ENCODE data around the gene SPATA32. TPM values are rescaled to one million over a fixed set of nuclear protein-coding genes. Genes with fewer than 3 reads are reported as not detected.
"Not testable (repeated sequence)": the region's sequence is repeated elsewhere in the genome, so short reads cannot be mapped to it uniquely, and the experiment has no call there.

Gene SPATA32
- total and polyA plus RNA-seq, 2 donors from 2014 or later = not detected

- intact Hi-C loops (cut with DNase I) = no loop called here
- Histone ChIP-seq H3K27me3 (ENCODE audit: control insufficient read depth, insufficient read depth, low read length) (no peaks in the 10 kb centered on the region), H3K9ac (ENCODE audit: low read length in 3 of 3) (no peak overlapping the region), H3K4me1 (ENCODE audit: control insufficient read depth in 2 of 3, insufficient read depth in 2 of 3, low read depth in 1 of 3, low read length in 3 of 3) (peaks cover 0 to 18% (median 18%) of the 10 kb centered on the region in 3 donors), H3K27ac (ENCODE audit: low read depth in 2 of 2, low read length in 2 of 2) (no peak overlapping the region), H3K36me3 (ENCODE audit: control insufficient read depth in 2 of 3, insufficient read depth in 3 of 3, low read length in 3 of 3) (no peaks in the 10 kb centered on the region), H3K9me3 (ENCODE audit: control insufficient read depth in 2 of 3, insufficient read depth in 1 of 3, low read length in 3 of 3) (no peaks in the 10 kb centered on the region), H3K4me3 (ENCODE audit: low read length in 3 of 3) (no peak overlapping the region)
- no peak for TF ChIP-seq CTCF (IDR thresholded peaks at IDR 0.05; ENCODE audit: borderline replicate concordance, extremely low read depth, insufficient read depth)
- DNase-seq (no peak), FAIRE-seq (no peak)
Measured at GRCh38 chr17:45305530-45306087, 43.7 kb upstream of the SPATA32 start.

- H3K36me3 ChIP-seq (ENCODE audit: control insufficient read depth in 2 of 3, insufficient read depth in 3 of 3, low read length in 3 of 3) = no peaks in the 10 kb centered on the region
- intact Hi-C loops (cut with DNase I) = no loop called here
- H3K4me1 ChIP-seq (ENCODE audit: control insufficient read depth in 2 of 3, insufficient read depth in 2 of 3, low read depth in 1 of 3, low read length in 3 of 3) = peaks cover 0 to 24% (median 21%) of the 10 kb centered on the region in 3 donors
- FAIRE-seq (no peak), DNase-seq (no peak)
- no peak overlapping the region for H3K27ac ChIP-seq (ENCODE audit: low read depth in 2 of 2, low read length in 2 of 2)
- no peaks in the 10 kb centered on the region for H3K27me3 ChIP-seq (ENCODE audit: control insufficient read depth, insufficient read depth, low read length)
- TF ChIP-seq CTCF (IDR thresholded peaks at IDR 0.05; ENCODE audit: borderline replicate concordance, extremely low read depth, insufficient read depth) = no peak
- H3K9me3 ChIP-seq (ENCODE audit: control insufficient read depth in 2 of 3, insufficient read depth in 1 of 3, low read length in 3 of 3) = no peaks in the 10 kb centered on the region
- H3K4me3 ChIP-seq (ENCODE audit: low read length in 3 of 3) = no peak overlapping the region
- no peak overlapping the region for H3K9ac ChIP-seq (ENCODE audit: low read length in 3 of 3)
Measured at GRCh38 chr17:45302649-45303173, 40.8 kb upstream of the SPATA32 start.

- H3K4me3 ChIP-seq (ENCODE audit: low read length in 3 of 3); intact Hi-C loops (cut with DNase I); FAIRE-seq; H3K27me3 ChIP-seq (ENCODE audit: control insufficient read depth, insufficient read depth, low read length); H3K27ac ChIP-seq (ENCODE audit: low read depth in 2 of 2, low read length in 2 of 2); DNase-seq; H3K9ac ChIP-seq (ENCODE audit: low read length in 3 of 3); H3K9me3 ChIP-seq (ENCODE audit: control insufficient read depth in 2 of 3, insufficient read depth in 1 of 3, low read length in 3 of 3); H3K36me3 ChIP-seq (ENCODE audit: control insufficient read depth in 2 of 3, insufficient read depth in 3 of 3, low read length in 3 of 3): not testable (repeated sequence)
- peaks cover 0 to 21% (median 20%) of the 10 kb centered on the region in 3 donors for H3K4me1 ChIP-seq (ENCODE audit: control insufficient read depth in 2 of 3, insufficient read depth in 2 of 3, low read depth in 1 of 3, low read length in 3 of 3)
Measured at GRCh38 chr17:45302220-45302619, 40.3 kb upstream of the SPATA32 start.

- no peaks in the 10 kb centered on the region for H3K9me3 ChIP-seq (ENCODE audit: control insufficient read depth in 2 of 3, insufficient read depth in 1 of 3, low read length in 3 of 3)
- TF ChIP-seq CTCF (IDR thresholded peaks at IDR 0.05; ENCODE audit: borderline replicate concordance, extremely low read depth, insufficient read depth) = no peak
- FAIRE-seq = no peak
- intact Hi-C loops (cut with DNase I) = no loop called here
- H3K27ac ChIP-seq (ENCODE audit: low read depth in 2 of 2, low read length in 2 of 2) = no peak overlapping the region
- H3K27me3 ChIP-seq (ENCODE audit: control insufficient read depth, insufficient read depth, low read length) = no peaks in the 10 kb centered on the region
- no peaks in the 10 kb centered on the region for H3K36me3 ChIP-seq (ENCODE audit: control insufficient read depth in 2 of 3, insufficient read depth in 3 of 3, low read length in 3 of 3)
- DNase-seq = no peak
- peaks cover 0 to 26% (median 21%) of the 10 kb centered on the region in 3 donors for H3K4me1 ChIP-seq (ENCODE audit: control insufficient read depth in 2 of 3, insufficient read depth in 2 of 3, low read depth in 1 of 3, low read length in 3 of 3)
- H3K9ac ChIP-seq (ENCODE audit: low read length in 3 of 3) = no peak overlapping the region
- H3K4me3 ChIP-seq (ENCODE audit: low read length in 3 of 3) = no peak overlapping the region
Measured at GRCh38 chr17:45301674-45302073, 39.8 kb upstream of the SPATA32 start.
